Loucy (cell line): ENCODE data around the gene OR4B1.

Source experiments
- H2AFZ ChIP-seq: fragments of 200-600 bp; sonication (generic); 2 replicates; pipeline ENCODE4 v1.6.0; 2016; ENCODE audit warnings: antibody characterized with exemption, mild to moderate bottlenecking, low read length, moderate library complexity
- H3F3A ChIP-seq: fragments of 200-600 bp; 2 replicates; pipeline ENCODE4 v1.6.0; 2016; ENCODE audit warnings: antibody characterized with exemption, low read depth, mild to moderate bottlenecking
- H3K27me3 ChIP-seq: fragments of 200-600 bp; sonication (generic); 2 replicates; pipeline ENCODE4 v1.6.1; 2014; ENCODE audit warnings: low read length, mild to moderate bottlenecking; ENCODE audit not compliant: insufficient read depth, poor library complexity, severe bottlenecking
- H3K36me3 ChIP-seq: fragments of 200-600 bp; sonication (generic); 2 replicates; pipeline ENCODE4 v1.6.1; 2016; ENCODE audit warnings: low read length; ENCODE audit not compliant: insufficient read depth
- H3K4me1 ChIP-seq: fragments of 200-600 bp; sonication (generic); 2 replicates; pipeline ENCODE4 v1.5.1; 2014; ENCODE audit warnings: low read length, mild to moderate bottlenecking; ENCODE audit not compliant: insufficient read depth, poor library complexity, severe bottlenecking
- H3K4me2 ChIP-seq: fragments of 200-600 bp; sonication (generic); 2 replicates; pipeline ENCODE4 v1.6.0; 2014; ENCODE audit warnings: antibody characterized with exemption, low read length, low read depth, mild to moderate bottlenecking; ENCODE audit not compliant: poor library complexity, severe bottlenecking
- H3K4me3 ChIP-seq: fragments of 200-600 bp; sonication (generic); 2 replicates; pipeline ENCODE4 v1.5.1; 2014; ENCODE audit warnings: low read length, mild to moderate bottlenecking, mixed read lengths; ENCODE audit not compliant: poor library complexity, severe bottlenecking
- H3K79me2 ChIP-seq: fragments of 200-600 bp; sonication (generic); 2 replicates; pipeline ENCODE4 v1.6.1; 2014; ENCODE audit warnings: low read length; ENCODE audit not compliant: insufficient read depth
- H3K9ac ChIP-seq: fragments of 200-600 bp; sonication (generic); 2 replicates; pipeline ENCODE4 v1.6.0; 2014; ENCODE audit warnings: mild to moderate bottlenecking, low read depth, low read length, moderate library complexity; ENCODE audit not compliant: poor library complexity, severe bottlenecking
- H3K9me2 ChIP-seq: fragments of 200-600 bp; sonication (generic); replicated peaks from 2 replicates; pipeline ENCODE4 v1.6.1; 2016; ENCODE audit warnings: low read depth, low read length, mixed read lengths
- H3K9me3 ChIP-seq: fragments of 200-600 bp; sonication (generic); 2 replicates; pipeline ENCODE4 v1.6.1; 2014; ENCODE audit warnings: mild to moderate bottlenecking, antibody characterized with exemption, low read length, low read depth; ENCODE audit not compliant: insufficient read depth
- H4K20me1 ChIP-seq: fragments of 200-600 bp; sonication (generic); 2 replicates; pipeline ENCODE4 v1.6.0; 2014; ENCODE audit warnings: antibody characterized with exemption, low read length, mild to moderate bottlenecking; ENCODE audit not compliant: insufficient read depth, poor library complexity, severe bottlenecking
- EZH2phosphoT487 ChIP-seq: fragments of 200-600 bp; IDR thresholded peaks from 2 replicates; pipeline ENCODE4 v1.6.1; 2018; ENCODE audit warnings: antibody characterized with exemption, mild to moderate bottlenecking, moderate library complexity, borderline replicate concordance
- TF ChIP-seq, protein P1 (sequence below): fragments of 200-600 bp; sonication (generic); conservative IDR thresholded peaks from 2 replicates; pipeline ENCODE4 v1.5.1; 2014; ENCODE audit warnings: mild to moderate bottlenecking, antibody characterized with exemption, low read length

OR4B1 gene

DNA sequence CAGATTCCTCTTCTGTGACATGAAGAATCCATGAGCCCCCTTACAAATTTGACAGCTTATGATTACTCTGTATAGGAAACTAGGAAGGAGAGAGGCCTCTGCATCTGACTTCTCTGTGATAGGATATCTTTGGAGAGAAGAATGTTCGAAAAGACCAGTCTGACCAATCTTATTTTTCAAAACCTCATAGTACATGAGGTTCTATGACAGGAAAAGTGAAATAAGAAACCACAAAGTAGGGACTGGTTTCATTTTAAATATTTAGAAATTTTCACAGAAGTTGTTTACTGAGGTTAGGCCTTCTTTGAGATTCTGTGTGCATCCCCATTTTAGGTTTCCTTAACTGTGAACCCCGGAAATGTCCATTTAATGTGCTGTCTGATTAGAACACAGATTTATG is 45.0 kb downstream of the OR4B1 start:
- H2AFZ ChIP-seq, result no peak overlapping the region
- H3K9me3 ChIP-seq, result no peaks in the 10 kb centered on the region
- no peak for TF ChIP-seq EZH2phosphoT487
- TF ChIP-seq, protein P1, sequence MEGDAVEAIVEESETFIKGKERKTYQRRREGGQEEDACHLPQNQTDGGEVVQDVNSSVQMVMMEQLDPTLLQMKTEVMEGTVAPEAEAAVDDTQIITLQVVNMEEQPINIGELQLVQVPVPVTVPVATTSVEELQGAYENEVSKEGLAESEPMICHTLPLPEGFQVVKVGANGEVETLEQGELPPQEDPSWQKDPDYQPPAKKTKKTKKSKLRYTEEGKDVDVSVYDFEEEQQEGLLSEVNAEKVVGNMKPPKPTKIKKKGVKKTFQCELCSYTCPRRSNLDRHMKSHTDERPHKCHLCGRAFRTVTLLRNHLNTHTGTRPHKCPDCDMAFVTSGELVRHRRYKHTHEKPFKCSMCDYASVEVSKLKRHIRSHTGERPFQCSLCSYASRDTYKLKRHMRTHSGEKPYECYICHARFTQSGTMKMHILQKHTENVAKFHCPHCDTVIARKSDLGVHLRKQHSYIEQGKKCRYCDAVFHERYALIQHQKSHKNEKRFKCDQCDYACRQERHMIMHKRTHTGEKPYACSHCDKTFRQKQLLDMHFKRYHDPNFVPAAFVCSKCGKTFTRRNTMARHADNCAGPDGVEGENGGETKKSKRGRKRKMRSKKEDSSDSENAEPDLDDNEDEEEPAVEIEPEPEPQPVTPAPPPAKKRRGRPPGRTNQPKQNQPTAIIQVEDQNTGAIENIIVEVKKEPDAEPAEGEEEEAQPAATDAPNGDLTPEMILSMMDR, result no peak
- no peaks in the 10 kb centered on the region for H4K20me1 ChIP-seq
- no peak overlapping the region for H3K4me3 ChIP-seq
- no peaks in the 10 kb centered on the region for H3K27me3 ChIP-seq
- no peaks in the 10 kb centered on the region for H3K36me3 ChIP-seq
- H3K79me2 ChIP-seq, result no peaks in the 10 kb centered on the region
- H3K4me1 ChIP-seq, result no peaks in the 10 kb centered on the region
- H3K4me2 ChIP-seq, result no peak overlapping the region
- no peaks in the 10 kb centered on the region for H3K9me2 ChIP-seq
- no peak overlapping the region for H3K9ac ChIP-seq
- no peaks in the 10 kb centered on the region for H3F3A ChIP-seq

DNA sequence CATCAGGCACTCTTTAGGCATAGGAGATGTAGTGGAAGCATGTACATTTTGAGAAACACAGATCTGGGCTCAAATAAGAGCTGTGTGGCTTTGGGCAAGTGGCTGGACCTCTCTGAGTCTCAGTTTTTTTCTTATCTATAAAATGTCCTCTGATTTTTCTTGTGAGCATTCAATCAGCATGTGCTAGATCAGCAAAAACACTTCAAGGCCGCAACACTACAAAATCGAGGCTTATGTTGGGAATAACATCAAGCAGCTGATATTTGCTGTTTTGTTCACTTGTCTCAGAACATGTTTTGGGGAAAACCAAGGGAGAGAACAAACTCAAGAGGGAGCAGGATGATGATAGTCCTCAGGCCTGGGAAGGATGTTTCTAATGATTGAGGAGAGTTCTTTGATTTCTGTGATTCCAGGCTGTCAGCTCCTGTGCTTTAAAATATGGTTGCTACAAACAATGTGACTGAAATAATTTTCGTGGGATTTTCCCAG is 46.9 kb downstream of the OR4B1 start, which contains the start of gene OR4X1:
Gene OR4X1, plus strand, starts transcription at position 439 of the 489 bp plus-strand sequence. Its CDS starts 0 bp downstream, at position 439.
- Histone ChIP-seq H3K27me3 (no peaks in the 10 kb centered on the region), H4K20me1 (no peaks in the 10 kb centered on the region), H3K9me3 (no peaks in the 10 kb centered on the region), H2AFZ (no peak within 1 kb of the TSS), H3K9me2 (no peaks in the 10 kb centered on the region), H3K4me1 (no peaks in the 10 kb centered on the region), H3K9ac (no peak within 1 kb of the TSS), H3K36me3 (no peaks in the 10 kb centered on the region), H3K4me2 (no peak within 1 kb of the TSS), H3K79me2 (no peaks in the 10 kb centered on the region), H3F3A (no peaks in the 10 kb centered on the region), H3K4me3 (no peak within 1 kb of the TSS)
- TF ChIP-seq, protein P1, result no peak
- no peak for TF ChIP-seq EZH2phosphoT487
